ENCODE results near the gene DAP.
"Not testable (repeated sequence)": the region's sequence is repeated elsewhere in the genome, so short reads cannot be mapped to it uniquely, and the experiment has no call there.

DAP gene

GRCh38 chr5:10653043-10653442 is 108.0 kb downstream of the DAP start:
- no peak for DNase-seq (ENCODE audit: low read depth)

DNA sequence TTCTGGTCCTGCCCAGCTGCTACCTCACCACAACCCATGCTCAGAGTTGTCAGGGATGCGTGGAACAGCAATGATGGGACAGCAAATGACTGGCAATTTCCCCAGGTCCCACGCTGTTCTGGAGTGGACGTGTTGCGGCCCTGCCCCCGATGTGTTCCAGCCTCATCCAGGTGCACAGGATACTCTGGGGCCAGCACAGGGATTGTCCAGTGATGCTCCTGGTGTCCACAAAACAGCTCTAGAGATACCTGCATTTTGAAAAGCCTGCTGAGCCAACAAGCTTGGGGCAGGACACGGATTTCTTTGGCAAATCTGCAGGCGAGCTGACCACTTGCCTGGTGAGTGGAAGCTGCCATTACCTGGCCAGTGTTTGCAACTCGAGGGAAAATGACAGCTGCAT is 108.4 kb downstream of the DAP start:
- no peak for DNase-seq (ENCODE audit: low read depth)

- DNase-seq (ENCODE audit: low read depth) = no peak
Observed at GRCh38 chr5:10652151-10652550, 108.9 kb downstream of the DAP start.

- no peak for DNase-seq (ENCODE audit: low read depth)
Observed at GRCh38 chr5:10649666-10650380, 111.2 kb downstream of the DAP start.

GRCh38 chr5:10648806-10649665 is 112.0 kb downstream of the DAP start:
- no peak for DNase-seq (ENCODE audit: low read depth)

- DNase-seq (ENCODE audit: low read depth) = no peak
Observed at GRCh38 chr5:10647640-10648039, 113.4 kb downstream of the DAP start.

DNA sequence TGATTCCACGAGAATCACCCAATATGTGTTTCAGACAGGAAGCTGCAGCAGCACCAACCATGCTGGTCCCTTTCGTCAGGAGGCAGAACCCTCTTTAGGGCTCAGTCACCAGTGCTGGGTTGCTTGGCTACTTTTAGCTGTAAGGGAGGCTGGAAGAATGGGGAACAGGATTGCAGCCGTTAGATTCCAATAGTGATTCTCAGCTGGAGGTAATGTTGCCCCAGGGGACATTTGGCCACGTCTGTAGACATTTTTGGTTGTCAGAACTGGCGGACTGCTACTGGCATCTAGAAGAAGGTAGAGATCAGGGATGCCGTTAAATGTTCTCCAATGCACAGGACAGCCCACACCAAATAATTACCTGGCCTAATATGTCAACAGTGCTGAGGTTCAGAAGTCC is 115.4 kb downstream of the DAP start:
- DNase-seq (ENCODE audit: low read depth) = no peak

- DNase-seq (ENCODE audit: low read depth) = no peak
Observed at GRCh38 chr5:10645146-10645545, 115.9 kb downstream of the DAP start.

DNA sequence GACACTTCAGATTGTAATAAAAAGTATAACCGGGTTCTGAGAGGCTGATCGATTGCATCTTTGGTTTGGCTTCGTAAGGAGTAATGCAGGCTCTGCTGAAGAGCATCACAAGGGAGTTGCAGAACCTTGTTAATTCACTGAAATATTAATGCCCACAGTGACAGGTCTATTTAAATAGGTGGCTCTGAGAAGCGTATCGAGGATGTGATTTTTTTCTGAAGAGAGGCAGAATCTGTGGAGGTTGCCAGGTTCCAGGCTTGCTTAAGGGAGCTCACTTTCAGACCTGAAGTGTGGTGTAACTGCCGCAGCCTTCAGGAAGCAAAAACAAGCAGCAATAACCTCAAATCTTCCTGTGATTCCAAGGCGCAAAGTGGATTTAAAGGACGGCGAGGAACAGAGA is 116.8 kb downstream of the DAP start:
- DNase-seq (ENCODE audit: low read depth) = no peak

DNA sequence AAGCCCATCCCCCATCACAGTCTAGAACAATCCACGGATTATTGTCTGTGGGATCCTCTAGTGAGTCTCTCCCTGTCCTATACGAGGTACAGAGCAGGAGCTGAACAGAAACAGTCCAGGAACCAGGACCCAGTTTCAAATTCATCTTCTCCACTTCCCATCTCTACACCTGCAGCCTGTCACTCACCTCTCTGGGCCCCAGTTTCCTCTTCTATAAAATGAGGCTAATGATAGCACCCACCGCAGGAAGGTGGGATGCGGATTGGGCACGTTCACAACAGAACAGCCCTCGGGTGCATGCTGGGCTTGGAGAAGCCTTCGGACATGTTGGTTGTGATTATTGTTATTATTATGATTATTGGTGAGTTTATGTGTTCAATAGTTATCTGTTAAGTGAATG is 118.7 kb downstream of the DAP start:
- DNase-seq (ENCODE audit: low read depth) = no peak

DNA sequence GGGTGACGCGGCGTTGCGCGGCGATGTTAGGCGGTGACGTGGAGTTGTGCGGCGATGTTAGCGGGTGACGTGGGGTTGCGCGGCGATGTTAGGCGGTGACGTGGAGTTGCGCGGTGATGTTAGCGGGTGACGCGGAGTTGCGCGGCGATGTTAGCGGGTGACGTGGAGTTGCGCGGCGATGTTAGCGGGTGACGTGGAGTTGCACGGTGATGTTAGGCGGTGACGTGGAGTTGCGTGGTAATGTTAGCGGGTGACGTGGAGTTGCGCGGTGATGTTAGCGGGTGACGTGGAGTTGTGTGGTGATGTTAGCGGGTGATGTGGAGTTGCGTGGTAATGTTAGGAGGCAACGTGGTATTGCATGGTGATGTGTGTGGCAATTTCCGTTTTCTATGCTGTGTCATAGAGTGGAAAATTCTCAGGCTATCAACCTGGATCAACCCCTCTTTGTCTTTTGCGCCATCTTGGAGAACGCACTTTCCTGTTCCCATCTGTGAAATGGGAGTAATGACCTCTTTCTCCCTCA is 121.1 kb downstream of the DAP start:
- no peak for DNase-seq (ENCODE audit: low read depth)

- not testable (repeated sequence) for DNase-seq (ENCODE audit: low read depth)
Observed at GRCh38 chr5:10638723-10639122, 122.3 kb downstream of the DAP start.

GRCh38 chr5:10637944-10638343 is 123.1 kb downstream of the DAP start:
- DNase-seq (ENCODE audit: low read depth) = no peak

DNA sequence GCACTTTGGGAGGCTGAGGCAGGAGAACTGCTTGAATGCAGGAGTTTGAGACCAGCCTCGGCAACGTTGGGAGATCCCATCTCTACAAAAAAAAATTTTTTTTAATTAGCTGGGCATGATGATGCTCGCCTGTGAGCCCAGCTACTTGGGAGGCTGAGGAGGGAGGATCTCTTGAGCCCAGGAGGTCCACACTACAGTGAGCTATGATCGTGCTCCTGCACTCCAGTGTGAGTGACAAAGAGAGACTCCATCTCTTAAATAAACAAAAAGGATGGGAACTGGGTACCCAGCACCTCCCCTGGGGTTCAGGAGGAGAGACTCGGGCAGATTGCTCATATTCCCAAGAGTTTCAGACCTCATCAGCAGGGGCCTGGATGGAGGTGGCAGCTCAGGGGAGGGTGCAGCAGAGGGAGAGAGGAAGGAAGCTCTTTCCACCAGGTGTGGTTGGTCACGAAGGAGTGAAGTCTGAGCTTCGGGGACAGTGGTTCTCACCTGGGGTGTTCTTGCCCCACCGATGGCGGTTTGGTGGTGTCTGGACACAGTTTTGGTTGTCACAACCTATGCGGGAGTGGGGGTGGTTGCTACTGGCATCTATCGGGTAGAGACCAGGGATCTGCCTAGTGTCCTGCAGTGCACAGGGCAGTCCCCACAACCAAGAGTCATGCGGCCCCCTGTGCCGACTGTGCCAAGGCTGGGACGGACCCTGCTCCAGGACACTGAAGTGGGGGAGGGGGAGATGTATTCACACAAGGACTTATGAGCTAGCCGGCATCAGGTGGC is 124.5 kb downstream of the DAP start:
- DNase-seq (ENCODE audit: low read depth) = no peak

DNA sequence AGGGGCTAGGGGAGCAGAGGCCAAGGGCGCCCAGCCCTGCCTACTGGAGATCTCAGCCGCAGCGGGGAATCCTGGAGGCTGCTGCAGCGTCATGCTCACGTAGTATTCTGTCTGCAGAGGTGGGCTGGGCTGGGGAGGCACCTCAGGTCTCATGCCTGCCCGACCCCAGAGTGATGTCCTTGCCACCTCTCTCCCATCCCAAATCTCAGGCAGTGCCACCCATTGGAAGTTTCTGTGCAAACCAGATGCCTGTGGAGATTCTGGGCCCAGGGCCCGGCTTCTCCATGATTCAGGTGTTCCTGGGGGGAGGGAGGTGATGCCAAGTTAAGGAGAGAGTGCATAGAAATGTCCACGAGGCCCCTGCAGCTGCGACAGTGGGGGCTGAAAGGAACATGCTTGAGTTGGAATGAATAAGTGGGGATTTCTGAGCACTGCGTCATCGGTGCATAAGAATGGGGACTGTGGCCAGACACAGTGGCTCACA is 125.1 kb downstream of the DAP start:
- no peak for DNase-seq (ENCODE audit: low read depth)

DNA sequence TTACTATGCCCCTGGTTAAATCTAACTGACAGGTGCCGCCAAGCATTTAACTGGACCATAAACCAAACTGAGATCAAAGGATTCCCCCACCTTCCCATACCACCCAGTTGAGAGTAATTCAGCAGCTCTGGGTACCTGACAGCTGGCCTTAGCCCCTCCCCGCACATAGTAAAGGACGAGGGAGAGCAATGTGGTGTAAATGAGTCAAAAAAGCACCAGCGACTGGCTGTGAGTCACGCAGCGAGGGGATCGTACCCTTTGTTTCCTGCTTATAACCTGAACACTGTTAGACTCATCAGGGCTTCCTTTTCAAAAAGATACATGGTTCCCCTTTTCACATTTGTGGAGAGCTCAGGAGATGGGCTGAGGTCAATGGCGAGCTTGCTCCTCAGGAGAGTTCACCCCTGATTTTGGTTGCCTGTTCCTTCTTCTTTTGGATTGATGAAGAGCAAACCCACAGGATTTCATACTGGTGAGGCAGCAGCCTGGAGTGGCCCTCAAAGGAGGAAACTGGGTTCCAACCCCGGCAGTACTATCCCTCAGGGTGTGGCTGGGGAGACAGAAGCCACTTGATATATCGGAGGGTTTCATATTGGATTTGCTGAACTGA is 125.7 kb downstream of the DAP start:
- DNase-seq (ENCODE audit: low read depth) = no peak

- DNase-seq (ENCODE audit: low read depth) = no peak
Observed at GRCh38 chr5:10634562-10634961, 126.5 kb downstream of the DAP start.

DNA sequence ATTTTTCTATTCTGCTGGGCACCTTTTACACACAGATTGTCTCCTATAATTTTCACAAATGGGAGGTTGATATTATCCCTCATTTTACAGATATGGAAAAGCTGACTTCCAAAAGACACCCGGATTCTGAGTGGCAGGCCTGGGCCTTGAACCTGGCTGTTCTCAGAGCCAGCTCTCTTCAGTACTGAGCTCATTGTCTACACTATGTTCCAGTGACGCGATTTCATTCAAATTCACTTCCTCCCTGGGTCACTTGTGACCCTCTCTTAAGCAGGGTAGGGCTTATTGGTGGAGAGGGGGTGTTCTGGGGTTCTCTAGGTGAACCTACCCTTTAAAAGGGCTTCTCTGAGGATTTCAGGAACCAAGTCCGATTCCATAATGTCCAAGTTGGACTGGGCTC is 127.0 kb downstream of the DAP start:
- DNase-seq (ENCODE audit: low read depth) = no peak

DNA sequence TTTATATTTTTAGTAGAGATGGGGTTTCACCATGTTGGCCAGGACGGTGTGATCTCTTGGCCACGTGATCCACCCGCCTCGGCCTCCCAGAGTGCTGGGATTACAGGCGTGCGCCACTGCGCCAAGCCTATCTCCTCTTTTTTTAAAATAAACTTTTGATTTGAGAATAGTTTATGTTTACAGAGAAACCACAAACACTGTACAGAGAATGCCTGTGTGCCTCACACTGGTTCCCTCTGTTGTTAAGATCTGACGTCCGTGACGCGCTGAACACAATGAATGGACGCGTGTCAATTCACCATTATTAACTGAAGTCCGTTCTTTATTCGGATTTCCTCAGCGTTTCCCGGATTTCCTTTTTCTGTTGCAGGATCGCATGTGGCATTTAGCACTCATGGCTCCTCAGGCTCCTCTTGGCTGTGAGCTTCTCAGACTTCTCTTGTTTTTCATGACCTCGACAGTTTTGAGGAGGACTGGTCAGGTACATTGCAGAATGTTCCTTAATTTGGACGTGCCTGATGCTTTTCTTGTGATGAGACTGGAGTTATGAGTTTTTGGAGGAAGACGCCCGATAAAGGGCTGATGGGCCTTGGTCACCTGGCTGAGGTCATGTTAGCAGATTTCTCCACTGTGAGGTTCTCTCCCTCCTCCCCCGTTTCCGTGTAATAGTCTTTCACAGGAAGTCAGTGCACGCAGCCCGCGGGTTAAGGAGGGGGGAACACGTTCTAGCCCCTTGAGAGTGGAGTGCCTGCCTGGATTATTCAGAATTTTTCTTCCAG is 127.6 kb downstream of the DAP start:
- no peak for DNase-seq (ENCODE audit: low read depth)

DNA sequence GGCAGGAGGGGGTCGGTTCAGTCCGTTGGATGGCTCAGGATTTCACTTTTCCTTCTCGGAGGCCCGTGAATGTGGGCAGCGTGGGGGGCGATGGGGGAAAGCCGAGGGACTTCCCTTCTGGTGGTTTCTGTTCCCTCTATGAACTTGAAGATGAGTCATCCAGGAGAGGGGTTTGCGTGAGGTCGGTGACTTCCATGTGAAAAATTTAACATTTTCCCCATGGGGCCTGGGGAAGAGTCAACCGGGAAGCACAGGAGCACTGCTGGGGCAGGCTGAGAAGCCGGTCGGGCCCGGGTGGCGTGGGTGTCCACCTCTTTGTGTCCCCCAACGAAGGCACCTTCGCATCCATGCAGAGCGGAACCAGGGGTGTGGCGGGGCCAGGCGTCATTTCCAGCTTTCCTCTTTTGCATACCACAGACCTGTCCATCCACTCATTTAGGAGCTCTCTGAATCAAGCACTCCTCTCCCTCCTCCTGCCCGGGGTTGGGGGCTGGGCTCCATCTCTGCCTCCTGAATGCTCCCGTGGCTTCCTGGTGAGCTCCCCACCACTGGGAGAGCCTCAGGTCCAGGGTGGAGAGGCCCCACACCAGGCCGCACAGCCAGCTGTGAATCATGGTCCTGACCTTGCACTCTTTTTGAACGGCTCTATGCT is 128.8 kb downstream of the DAP start:
- no peak for DNase-seq (ENCODE audit: low read depth)
